GM20431 (cell line): ENCODE data around the gene SSC4D.
"Not testable (repeated sequence)": the region's sequence is repeated elsewhere in the genome, so short reads cannot be mapped to it uniquely, and the experiment has no call there.

Source experiments
- in situ Hi-C: fragments of 300-500 bp; cut with MseI, MboI; formaldehyde crosslinking; loops from one replicate; pipeline ENCODE4 v1.15.0; 2020; ENCODE audit warnings: low sequenced_read_pairs; ENCODE audit not compliant: unreplicated experiment

Gene SSC4D

DNA sequence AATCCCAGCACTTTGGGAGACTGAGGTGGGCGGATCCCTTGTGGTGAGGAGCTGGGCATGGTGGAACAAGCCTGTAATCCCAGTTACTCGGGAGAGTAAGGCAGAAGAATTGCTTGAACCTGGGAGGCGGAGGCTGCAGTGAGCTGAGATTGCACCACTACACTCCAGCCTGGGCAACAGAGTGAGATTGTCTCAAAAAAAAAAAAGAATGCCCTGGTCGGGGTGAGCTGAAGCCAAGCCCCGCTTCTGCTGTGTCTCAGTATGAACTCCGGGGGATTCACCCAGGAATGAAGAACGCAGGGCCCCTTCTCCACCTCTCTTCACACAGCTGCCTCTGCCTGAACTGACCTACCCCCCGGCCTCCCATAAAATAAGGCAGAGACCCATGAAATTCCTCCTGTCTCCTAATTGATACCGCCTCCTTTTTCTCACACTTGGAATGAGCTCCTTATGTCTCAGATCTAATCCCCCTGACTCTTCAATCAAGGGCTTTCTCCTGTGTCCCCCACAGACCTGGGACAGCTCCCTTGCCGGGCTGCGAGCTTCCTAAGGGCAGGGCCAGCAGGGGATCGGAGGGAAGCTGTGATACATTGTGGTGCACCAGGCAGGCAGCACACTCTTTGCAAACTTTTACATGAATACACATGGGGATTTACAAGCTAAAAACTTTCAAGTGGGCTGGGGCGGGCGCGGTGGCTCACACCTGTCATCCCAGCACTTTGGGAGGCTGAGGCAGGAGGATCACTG, 14.3 kb upstream of the SSC4D start:
- in situ Hi-C loops: no loop called here

DNA sequence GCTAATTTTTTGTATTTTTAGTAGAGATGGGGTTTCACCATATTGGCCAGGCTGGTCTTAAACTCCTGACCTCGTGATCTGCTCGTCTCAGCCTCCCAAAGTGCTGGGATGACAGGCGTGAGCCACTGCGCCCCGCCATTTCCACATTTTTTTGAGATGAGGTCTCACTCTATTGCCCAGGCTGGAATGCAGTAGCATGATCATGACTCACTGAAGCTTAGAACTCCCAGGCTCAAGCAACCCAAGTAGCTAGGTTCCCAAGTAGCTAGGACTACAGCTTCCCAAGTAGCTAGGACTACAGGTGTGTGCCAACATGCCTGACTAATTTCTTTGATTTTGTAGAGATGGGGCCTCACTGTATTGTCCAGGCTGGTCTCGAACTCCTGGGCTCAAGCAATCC, 11.6 kb upstream of the SSC4D start:
- in situ Hi-C loops: not testable (repeated sequence)

DNA sequence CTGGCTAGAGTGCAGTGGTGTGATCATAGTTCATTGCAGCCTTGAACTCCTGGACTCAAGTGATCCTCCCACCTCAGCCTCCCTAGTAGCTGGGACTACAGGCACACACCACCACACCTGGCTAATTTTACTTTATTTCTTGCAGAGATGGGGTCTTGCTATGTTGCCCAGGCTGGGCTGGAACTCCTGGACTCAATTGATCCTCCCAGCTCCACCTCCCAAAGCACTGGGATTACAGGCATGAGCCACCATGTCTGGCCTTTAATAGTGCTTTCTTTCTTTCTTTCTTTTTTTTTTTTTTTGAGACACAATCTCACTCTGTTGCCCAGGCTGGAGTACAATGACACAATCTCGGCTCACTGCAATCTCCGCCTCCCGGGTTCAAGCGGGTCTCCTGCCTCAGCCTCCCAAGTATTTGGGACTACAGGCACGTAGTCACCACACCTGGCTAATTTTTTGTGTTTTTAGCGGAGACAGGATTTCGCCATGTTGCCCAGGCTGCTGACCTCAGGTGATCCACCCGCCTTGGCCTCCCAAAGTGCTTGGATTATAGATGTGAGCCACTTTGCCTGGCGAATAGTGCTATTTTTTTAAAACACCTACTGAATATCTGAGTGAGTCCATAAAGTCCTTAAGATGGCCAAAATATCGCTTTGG, 8.3 kb upstream of the SSC4D start:
- in situ Hi-C loops: not testable (repeated sequence)

DNA sequence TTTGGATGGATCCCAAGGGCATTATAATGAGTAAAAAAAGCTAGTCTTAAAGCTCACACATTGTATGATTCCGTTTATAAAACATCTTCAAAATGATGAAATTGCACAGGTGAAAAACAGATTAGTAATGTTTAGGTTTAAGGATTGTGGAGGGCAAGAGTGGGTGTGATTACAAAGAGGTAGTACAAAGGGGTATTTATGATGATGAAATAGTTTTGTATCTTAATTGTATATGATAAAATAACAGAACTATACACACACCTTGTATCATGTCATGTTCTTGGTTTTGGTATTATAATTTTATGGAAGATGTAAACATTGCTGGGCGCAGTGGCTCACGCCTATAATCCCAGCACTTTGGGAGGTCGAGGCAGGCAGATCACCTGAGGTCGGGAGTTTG, 2.8 kb upstream of the SSC4D start:
- in situ Hi-C loops: no loop called here

DNA sequence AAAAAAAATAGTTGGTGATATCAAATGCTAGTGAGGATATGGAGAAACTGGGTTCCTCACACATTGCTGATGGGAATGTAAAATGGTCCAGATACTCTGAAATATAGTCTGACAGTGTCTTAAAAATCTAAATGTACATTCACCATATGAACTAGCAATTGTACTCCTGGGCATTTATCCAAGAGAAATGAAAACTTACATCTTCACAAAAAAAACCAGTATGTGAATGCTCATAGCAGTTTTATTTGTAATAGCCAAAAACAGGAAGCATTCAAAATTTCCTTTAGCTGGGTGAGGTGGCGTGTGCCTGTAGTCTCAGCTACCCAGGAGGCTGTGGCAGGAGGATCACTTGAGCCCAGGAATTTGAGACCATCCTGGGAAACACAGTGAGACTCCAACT, 2.1 kb upstream of the SSC4D start:
- in situ Hi-C loops: no loop called here

DNA sequence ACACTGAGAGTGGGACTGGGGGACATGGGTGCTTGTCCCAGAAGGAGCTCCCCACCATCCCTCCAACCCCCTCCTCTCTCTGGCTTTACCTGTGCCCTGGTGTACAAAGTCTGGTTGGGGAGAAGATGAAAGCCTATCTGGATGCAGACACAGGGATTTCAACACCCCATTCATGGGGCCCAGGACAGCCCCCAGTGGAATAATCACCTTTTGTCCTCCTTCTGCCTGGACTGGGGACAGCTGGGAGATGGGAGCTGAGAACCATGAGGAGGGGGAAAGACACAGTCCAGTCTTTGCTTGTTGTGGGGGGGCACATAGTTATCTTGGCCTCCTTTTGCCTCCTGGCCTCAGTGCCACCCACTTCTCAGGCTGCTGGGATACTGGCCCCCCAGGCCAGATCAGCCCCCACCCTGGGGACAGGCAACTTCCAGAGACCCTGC, 1.4 kb downstream of the SSC4D start:
- in situ Hi-C loops: no loop called here

DNA sequence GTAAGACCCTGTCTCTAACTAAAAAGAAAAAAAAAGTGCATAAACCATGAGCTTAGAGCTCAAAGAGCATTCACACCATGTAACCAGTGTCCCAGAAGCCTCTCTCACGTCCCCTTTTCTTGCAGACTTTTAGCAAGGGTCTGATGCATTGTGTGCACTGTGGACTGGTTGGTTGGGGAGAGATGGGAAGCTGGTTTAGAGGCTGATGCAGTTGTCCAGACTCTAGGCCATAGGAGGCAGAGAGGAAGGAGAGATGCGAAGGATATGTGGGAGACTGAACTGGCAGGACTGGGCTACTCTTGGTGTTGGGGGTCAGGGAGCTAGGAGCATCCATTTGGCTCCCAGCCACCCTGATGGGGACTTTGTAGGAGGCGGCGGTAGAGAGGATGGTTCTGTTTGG, 1.8 kb downstream of the SSC4D start:
- in situ Hi-C loops: no loop called here

DNA sequence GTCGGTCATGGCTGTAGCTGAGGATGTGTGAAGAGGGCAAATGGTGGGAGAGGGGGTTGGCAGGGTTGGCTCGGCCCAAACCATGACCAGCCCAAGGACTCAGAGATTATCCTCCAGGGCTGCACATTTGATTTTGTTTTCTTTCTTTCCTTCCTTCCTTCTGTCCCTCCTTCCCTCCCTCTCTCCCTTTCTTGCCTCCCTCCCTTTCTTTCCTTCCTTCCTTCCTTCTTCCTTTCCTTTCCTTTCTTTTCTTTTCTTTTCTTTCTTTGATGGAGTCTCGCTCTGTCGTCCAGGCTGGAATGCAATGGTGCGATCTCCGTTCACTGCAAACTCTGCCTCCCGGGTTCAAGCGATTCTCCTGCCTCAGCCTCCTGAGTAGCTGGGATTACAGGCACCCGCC, 3.8 kb downstream of the SSC4D start:
- in situ Hi-C loops: no loop called here

DNA sequence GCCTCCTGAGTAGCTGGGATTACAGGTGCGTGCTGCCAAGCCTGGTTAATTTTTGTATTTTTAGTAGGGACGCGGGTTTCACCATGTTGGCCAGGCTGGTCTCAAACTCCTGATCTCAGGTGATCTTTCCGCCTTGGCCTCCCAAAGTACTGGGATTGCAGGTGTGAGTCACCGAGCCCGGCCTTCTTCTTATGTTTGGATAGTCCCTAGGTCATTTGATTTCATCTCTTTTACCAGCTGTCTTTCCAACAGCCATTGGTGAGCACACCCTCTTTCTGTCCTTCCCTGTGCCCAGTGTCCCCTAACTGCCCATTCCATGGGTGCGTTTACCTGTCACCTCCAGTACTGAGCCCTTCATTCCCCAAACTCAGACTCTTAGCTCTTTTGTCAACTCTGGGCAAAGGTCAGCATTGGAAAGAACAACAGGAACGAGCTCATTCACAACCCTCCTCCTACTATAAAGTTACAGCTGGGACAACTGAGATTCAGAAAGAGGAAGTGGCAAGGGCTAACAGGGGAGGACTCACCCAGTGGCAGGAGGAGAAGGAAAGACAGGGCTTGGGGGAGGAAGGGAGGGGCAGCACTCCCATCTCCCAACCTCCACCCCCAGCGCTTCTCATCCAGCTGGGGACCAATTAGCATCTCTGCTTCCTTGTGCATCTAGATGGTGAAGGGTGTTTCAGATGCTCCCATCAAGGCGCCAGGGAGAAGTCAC, 5.6 kb downstream of the SSC4D start:
- in situ Hi-C loops: no loop called here

DNA sequence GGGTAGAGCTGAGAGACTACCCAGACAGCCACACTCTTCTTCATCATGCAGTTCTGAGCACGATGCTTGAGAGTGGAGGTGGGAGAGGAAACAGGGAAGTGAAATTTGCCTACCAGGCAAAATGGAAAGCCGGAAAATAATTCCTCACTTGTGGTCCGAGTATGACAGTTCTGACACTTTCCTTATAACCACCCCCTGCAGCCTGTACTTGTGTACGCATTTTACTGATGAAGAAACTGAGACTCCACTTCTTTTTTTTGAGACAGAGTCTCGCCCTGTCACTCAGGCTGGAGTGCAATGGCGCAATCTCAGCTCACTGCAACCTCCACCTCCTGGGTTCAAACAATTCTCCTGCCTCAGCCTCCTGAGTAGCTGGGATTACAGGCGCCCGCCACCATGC, 6.4 kb downstream of the SSC4D start:
- in situ Hi-C loops: not testable (repeated sequence)

DNA sequence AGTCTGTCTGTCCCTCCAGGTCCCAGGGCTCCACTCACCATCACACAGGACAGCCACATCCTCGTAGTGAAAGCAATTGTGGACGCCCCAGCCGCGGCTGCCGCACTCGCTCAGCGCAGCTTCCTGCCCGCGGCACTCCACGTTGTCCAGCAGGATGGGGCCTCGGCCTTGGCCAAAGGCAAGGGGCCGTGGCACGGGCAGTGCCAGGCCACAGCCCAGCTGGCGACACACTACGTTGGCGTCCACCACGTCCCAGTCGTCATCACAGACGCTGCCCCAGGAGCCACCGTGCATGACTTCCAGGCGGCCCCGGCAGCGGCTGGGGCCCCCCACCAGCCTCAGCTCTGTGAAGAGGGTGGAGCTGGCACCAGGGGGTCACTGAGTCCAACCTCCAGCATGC, 9.2 kb downstream of the SSC4D start:
- in situ Hi-C loops: no loop called here

DNA sequence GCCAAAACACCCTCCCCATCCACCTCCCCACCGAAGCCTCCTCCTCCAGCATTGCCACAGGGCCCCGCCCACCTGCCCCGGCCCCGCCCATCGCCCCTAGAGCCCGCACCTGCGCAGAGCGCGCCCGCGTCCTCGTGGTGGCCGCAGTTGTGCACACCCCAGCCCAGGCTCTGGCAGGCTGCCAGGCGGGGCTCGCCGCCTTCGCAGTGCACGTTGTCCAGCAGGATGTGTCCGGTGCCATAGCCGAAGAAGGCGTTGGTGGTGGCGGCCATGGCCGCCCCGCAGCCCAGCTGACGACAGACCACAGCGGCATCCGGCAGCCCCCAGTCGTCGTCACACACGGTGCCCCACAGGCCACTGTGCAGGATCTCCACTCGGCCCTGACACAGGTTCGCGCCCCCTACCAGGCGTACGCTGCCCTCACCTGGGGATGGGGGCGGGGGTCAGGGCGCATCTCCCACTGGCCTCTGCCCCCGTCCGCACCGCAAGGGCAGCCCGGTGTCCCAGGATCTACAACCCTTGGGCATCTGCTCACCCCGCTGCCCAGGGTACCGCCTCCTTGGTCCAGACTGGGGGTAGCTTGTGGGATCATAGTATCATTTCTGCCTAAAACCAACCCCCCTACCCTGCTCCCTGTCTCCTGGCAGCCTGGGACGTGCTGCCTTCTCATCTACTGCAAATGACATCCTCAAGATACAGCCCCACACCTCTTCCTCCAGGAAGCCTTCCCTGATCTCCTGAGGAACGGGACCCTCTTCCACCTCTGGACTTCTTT, 11.9 kb downstream of the SSC4D start:
- in situ Hi-C loops: no loop called here

DNA sequence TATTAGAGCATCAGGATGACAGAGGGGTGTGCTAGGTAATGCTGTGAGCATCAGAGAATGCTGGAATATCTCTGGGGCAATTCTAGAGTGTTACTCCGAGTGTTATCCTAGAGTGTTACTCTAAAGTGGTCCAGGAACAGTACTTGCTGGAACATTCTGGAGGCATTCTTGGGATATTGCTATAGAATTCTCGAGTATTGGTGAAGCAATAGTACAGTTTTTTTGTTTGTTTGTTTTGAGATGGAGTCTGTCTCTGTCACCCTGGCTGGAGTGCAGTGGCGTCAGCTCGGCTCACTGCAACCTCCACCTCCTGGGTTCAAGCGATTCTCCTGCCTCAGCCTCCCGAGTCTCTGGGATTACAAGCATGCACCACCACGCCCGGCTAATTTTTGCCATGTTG, 12.6 kb downstream of the SSC4D start:
- in situ Hi-C loops: no loop called here

DNA sequence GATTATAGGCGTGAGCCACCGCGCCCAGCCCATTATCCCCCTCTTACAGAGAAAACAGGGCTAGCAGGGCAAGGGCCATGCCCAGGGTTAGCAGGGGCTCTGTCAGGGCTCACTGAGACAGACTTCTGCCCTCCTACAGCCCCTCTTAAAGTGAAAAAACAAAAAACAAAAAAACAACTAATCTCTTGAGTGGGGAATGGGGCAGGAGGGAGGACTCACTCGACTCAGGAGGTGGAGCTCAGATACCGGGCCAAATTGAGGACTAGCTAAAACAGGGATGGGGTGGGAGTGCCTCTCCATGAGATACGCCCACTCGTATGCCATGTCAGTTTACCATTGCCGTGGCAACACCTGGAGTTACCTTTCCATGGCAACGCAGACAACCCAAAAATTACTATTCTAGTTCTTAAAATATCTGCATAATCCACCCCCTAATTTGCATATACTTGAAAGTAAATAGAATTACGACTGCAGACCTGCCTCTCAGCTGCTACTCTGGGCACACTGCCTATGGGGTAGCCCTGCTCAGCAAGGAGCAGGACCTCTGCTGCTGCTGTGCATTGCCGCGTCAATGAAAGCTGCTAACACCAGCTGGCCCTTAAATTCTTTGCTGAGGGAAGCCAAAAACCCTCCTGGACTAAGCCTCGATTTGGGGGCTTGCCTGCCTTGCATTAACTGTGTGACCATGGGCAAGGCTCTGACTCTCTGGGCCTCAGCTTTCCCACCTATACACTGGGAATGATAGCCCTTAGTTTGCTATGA, 13.4 kb downstream of the SSC4D start:
- in situ Hi-C loops: no loop called here

DNA sequence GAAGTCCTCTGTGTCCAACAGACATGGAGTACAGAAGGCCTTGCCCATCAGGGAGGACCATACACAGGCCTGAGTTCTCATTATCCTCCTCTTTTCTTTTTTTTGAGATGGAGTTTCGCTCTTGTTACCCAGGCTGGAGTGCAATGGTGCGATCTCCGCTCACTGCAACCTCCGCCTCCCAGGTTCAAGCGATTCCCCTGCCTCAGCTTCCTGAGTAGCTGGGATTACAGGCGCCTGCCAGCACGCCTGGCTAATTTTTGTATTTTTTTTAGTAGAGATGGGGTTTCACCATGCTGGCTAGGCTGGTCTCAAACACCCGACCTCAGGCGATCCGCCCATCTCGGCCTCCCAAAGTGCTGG, 13.9 kb downstream of the SSC4D start:
- in situ Hi-C loops: not testable (repeated sequence)

DNA sequence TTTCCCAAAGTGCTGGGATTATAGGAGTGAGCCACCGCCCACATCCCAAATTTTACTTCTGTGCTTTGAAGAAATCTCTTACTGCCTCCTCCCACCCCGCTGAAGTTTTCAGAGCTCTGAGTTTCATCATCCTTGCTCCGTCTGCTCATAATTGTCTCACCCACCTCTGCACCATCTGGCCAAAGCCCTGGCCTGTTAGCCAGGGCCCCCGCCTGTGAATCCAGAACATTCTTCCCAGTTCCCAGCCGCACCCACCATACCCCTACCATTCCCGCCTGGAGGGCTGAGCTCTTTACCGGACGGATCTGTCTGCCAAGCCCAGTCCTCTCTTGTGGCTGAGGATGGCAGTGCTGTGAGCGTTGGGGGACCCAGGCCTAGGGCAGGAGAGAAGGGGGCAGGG, 14.5 kb downstream of the SSC4D start:
- in situ Hi-C loops: no loop called here

DNA sequence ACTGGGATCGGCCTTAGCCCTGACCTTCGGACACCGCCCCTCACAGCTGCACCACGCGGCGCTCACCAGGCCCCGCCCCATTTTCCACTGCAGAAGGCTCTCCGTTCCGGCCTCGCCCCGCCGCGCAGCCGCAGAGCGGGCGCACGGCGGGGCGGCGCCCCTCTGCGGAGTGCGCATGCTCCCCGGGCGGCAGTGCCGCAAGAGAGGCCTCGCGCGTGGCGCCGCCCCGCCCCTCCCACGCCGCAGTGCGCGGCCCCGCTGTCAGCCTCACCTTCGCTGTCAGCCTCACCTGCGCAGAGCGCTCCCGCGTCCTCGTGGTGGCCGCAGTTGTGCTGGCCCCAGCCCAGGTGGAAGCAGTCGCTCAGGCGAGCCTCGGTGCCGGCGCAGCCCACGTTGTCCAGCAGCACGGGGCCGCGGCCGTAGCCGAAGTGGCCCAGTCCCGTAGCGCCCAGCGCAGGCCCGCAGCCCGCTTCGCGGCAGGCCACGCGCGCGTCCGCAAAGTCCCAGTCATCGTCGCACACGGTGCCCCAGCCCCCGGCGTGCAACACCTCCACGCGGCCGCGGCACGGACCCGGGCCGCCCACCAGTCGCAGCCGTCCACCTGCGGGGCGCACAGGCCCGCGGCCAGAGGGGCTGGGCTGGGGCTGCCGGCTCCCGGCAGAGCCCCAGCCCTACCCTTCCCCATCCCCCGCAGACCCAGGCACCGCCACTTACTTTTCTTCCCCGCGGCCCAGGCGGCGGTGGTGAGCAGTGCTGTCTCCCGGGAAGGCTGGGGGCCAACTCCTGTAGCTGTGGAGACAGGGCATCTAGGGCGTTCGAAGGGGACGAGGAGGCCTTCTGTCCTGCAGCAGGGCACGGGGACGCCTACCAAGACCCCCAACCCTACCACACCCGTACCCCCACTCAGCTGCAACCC, 16.1 kb downstream of the SSC4D start:
- in situ Hi-C loops: no loop called here

DNA sequence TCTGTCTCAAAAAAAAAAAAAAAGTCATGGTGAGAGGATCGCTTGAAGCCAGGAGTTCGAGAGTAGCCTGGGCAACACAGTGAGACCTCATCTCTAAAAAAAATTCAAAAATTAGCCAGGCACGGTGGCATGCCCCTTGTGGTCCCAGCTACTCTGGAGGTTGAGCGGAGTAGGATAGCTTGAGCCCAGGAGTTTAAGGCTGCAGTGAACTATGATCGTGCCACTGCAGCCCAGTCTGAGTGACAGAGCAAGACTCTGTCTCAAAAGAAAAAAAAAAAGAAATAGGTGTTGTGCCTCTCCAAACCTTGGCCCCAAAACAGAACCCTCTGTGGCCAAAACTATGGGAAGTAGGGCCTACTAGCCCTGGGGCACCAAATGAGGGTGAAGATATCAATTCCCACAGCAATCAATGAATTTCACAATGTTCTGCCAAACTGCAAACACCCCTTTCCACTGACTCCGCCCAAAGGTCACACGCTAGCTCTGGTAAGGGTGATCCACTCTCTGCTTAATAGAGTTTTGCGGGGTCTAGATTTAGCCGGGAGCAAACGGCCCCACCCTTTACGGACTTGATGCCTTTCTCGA, 16.9 kb downstream of the SSC4D start:
- in situ Hi-C loops: no loop called here

DNA sequence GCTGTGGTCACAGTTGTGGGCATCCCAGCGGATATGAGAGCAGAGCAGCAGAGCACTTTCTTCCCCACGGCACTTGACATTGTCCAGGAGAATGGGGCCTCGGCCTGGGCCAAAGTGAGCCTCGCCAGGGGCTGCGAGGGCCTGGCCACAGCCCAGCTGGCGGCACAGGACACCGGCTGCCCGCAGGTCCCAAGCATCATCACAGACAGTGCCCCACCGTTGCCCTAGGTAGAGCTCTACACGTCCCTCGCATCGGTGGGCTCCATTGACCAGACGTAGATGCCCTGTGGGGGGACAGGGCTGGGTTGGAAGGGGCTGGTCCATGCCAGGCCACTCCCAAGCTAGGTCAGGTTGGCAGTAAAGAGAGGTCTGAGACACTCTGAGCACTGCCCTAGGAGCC, 19.4 kb downstream of the SSC4D start:
- in situ Hi-C loops: no loop called here
